DMS153 treated with DMSO at 0.1 percent for 48 hours (cell line): ENCODE results near the gene C10orf143.

Experiments
- DNase-seq: peaks from one replicate; lab custom pipeline; 2025; ENCODE audit not compliant: unreplicated experiment; lab: John Stamatoyannopoulos, UW

C10orf143 gene

GRCh38 chr10:130054021-130054420, 56.6 kb downstream of the C10orf143 start:
- DNase-seq = no peak

- DNase-seq = no peak
Measured at GRCh38 chr10:130053561-130053960, 57.1 kb downstream of the C10orf143 start.

- no peak for DNase-seq
Measured at GRCh38 chr10:130052193-130052592, 58.4 kb downstream of the C10orf143 start.

- DNase-seq = no peak
Measured at GRCh38 chr10:130050721-130051120, 59.9 kb downstream of the C10orf143 start.

GRCh38 chr10:130049987-130050386, 60.6 kb downstream of the C10orf143 start:
- DNase-seq = no peak

GRCh38 chr10:130049244-130049643, 61.4 kb downstream of the C10orf143 start:
- DNase-seq = no peak

- no peak for DNase-seq
Measured at GRCh38 chr10:130048081-130048480, 62.5 kb downstream of the C10orf143 start.

- no peak for DNase-seq
Measured at GRCh38 chr10:130047336-130047735, 63.3 kb downstream of the C10orf143 start.

- DNase-seq = no peak
Measured at GRCh38 chr10:130046591-130046990, 64.0 kb downstream of the C10orf143 start.

GRCh38 chr10:130045801-130046321, 64.8 kb downstream of the C10orf143 start:
- DNase-seq = no peak

- no peak for DNase-seq
Measured at GRCh38 chr10:130045091-130045652, 65.5 kb downstream of the C10orf143 start.

GRCh38 chr10:130044067-130045061, 66.3 kb downstream of the C10orf143 start:
- DNase-seq = no peak

- no peak for DNase-seq
Measured at GRCh38 chr10:130043491-130043890, 67.1 kb downstream of the C10orf143 start.

- no peak for DNase-seq
Measured at GRCh38 chr10:130042381-130042780, 68.2 kb downstream of the C10orf143 start.

GRCh38 chr10:130041451-130042371, 68.9 kb downstream of the C10orf143 start:
- no peak for DNase-seq

GRCh38 chr10:130040817-130041330, 69.8 kb downstream of the C10orf143 start:
- DNase-seq = no peak

GRCh38 chr10:130040351-130040750, 70.3 kb downstream of the C10orf143 start:
- no peak for DNase-seq

GRCh38 chr10:130039141-130039540, 71.5 kb downstream of the C10orf143 start:
- DNase-seq = no peak

GRCh38 chr10:130038611-130039109, 72.0 kb downstream of the C10orf143 start:
- no peak for DNase-seq

GRCh38 chr10:130038019-130038555, 72.5 kb downstream of the C10orf143 start:
- DNase-seq = no peak
